ENCODE data around the gene SOX10.

- TF ChIP-seq ATF1 (CRISPR knock-in tag; IDR thresholded peaks at IDR 0.05) = no peak
- TF ChIP-seq ZNF138 (CRISPR knock-in tag; conservative IDR thresholded peaks at IDR 0.05) = no peak
- TF ChIP-seq CTCF (IDR thresholded peaks at IDR 0.05) = no peak
- TF ChIP-seq ZNF121 (CRISPR knock-in tag; IDR thresholded peaks at IDR 0.05) = no peak
- TF ChIP-seq NR1H2 (CRISPR knock-in tag; IDR thresholded peaks at IDR 0.05) = no peak
- no peak for TF ChIP-seq MLX (CRISPR knock-in tag; IDR thresholded peaks at IDR 0.05)
- TF ChIP-seq E2F4 (CRISPR knock-in tag; IDR thresholded peaks at IDR 0.05; ENCODE audit: borderline replicate concordance, low read depth) = no peak
- TF ChIP-seq JUN (CRISPR knock-in tag; IDR thresholded peaks at IDR 0.05) = no peak
- no peak for TF ChIP-seq FOXP4 (CRISPR knock-in tag; IDR thresholded peaks at IDR 0.05)
- no peak for TF ChIP-seq ERG (CRISPR knock-in tag; IDR thresholded peaks at IDR 0.05)
- TF ChIP-seq NFE2L1 (CRISPR knock-in tag; IDR thresholded peaks at IDR 0.05) = no peak
- TF ChIP-seq ESRRA (CRISPR knock-in tag; IDR thresholded peaks at IDR 0.05; ENCODE audit: borderline replicate concordance) = no peak
- no peak for TF ChIP-seq MAX (CRISPR knock-in tag; IDR thresholded peaks at IDR 0.05)
- TF ChIP-seq SMAD3 (CRISPR knock-in tag; IDR thresholded peaks at IDR 0.05; ENCODE audit: borderline replicate concordance) = no peak
Measured at GRCh38 chr22:37995460-37995859, 11.1 kb upstream of the SOX10 start.

Data from WTC11 (cell line).